SK-N-MC (cell line): ENCODE data around the gene LBX1.

Source experiments
- DNase-seq: peaks from one replicate; pipeline ENCODE4 v3.0.0-alpha.2; 2011; ENCODE audit warnings: low read depth, low spot score
- H3K27ac ChIP-seq: fragments of 200-600 bp; sonication (generic); 2 replicates; pipeline ENCODE4 v1.5.1; 2016; ENCODE audit warnings: mixed run types
- H3K36me3 ChIP-seq: fragments of 200-600 bp; sonication (generic); 2 replicates; pipeline ENCODE4 v1.6.1; 2017; ENCODE audit warnings: antibody characterized with exemption, low read length, mixed read lengths; ENCODE audit not compliant: insufficient read depth
- H3K4me3 ChIP-seq: fragments of 200-600 bp; sonication (generic); 2 replicates; pipeline ENCODE4 v1.5.1; 2016
- H3K9ac ChIP-seq: fragments of 200-600 bp; sonication (generic); 2 replicates; pipeline ENCODE4 v1.8.0; 2017; ENCODE audit warnings: mixed run types, mixed read lengths; ENCODE audit not compliant: insufficient read length
- H3K9me3 ChIP-seq: fragments of 200-600 bp; sonication (generic); 2 replicates; pipeline ENCODE4 v1.6.1; 2017; ENCODE audit warnings: low read depth, mild to moderate bottlenecking, antibody characterized with exemption, low read length, moderate library complexity, mixed read lengths
- EZH2 ChIP-seq: fragments of 200-600 bp; sonication (generic); IDR thresholded peaks from one replicate; pipeline ENCODE4 v1.6.1; 2017; ENCODE audit warnings: antibody characterized with exemption
- FOXP2 ChIP-seq: optimal IDR thresholded peaks from 2 replicates; pipeline ENCODE3; 2011; ENCODE audit warnings: mild to moderate bottlenecking, moderate library complexity; ENCODE audit not compliant: insufficient read depth; ENCODE audit errors: extremely low read length, control extremely low read depth
- POLR2AphosphoS5 ChIP-seq: IDR thresholded peaks from 2 replicates; pipeline ENCODE4 v1.6.1; 2012; ENCODE audit warnings: mild to moderate bottlenecking, low read depth, low read length, borderline replicate concordance

The LBX1 gene

GRCh38 chr10:101266381-101267289, 37.4 kb upstream of the LBX1 start:
- Histone ChIP-seq H3K36me3 (no peaks in the 10 kb centered on the region), H3K9me3 (no peaks in the 10 kb centered on the region), H3K27ac (0 out of 2 replicates have a peak overlapping the region, but pooled peaks have one; percentile 1), H3K4me3 (no peak overlapping the region), H3K9ac (no peak overlapping the region)
- no peak for DNase-seq
- no peak for TF ChIP-seq EZH2
- TF ChIP-seq FOXP2, result no peak
- TF ChIP-seq POLR2AphosphoS5, result no peak

DNA sequence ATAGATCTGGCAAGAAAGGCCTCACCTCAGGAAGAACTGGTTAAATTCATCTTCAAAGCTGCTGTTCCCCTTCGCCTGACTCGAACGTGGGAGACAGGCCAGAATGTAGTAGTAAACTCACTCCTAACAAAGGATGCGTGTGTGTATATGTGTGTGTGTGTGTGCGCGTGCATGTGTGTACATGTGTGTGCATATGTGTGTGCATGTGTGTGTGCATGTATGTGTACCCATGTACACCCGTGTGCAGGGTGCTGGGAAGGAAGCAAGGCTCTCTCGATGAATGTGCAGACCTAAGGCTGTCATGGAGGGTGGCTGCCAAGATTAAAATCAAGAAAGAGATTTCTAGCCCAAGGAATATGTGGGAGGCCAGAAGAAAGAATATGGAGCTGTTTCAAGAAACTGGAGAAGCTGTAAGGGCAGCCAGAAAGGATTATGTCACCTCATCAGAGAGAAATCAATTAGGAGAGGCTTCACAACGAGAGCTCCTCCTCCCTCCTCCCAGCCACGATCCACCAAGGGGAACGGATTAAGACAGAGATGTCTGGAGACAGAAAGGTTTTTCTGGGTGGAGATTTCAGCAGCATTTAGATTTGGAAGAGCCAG, 34.0 kb upstream of the LBX1 start:
- H3K4me3 ChIP-seq, result peak overlapping the region; percentile 60; the same call in 1 of the 2 replicates
- DNase-seq, result no peak
- no peaks in the 10 kb centered on the region for H3K9me3 ChIP-seq
- no peaks in the 10 kb centered on the region for H3K36me3 ChIP-seq
- H3K9ac ChIP-seq, result no peak overlapping the region
- no peak overlapping the region for H3K27ac ChIP-seq
- no peak for TF ChIP-seq EZH2
- no peak for TF ChIP-seq FOXP2
- no peak for TF ChIP-seq POLR2AphosphoS5

DNA sequence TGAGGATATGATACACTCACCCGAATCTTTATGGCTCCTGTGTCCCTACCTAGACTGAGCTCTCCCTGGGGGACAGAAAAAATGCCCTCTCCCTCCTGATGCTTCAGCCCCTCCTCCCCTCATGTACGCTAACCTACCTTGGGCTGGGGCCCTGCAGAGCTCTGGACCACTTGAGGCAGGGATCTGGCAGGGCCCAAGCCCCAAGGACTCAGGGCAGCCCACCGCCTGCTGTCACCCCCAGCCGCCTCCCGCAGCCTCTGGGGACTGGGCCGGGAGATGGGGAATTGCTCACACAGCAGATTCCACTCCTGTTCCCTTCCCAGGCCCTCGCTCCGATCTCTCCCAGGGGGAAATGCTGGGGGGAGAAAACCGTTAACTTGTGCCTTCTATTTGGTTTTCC, 32.9 kb upstream of the LBX1 start:
- TF ChIP-seq EZH2 (no peak), FOXP2 (peak; percentile 23)
- DNase-seq, result no peak
- Histone ChIP-seq H3K36me3 (no peaks in the 10 kb centered on the region), H3K4me3 (peak overlapping the region; percentile 60), H3K9me3 (no peaks in the 10 kb centered on the region), H3K27ac (peak overlapping the region; percentile 70), H3K9ac (peak overlapping the region; percentile 45)

- Histone ChIP-seq H3K9me3 (no peaks in the 10 kb centered on the region), H3K4me3 (no peak overlapping the region), H3K9ac (no peak overlapping the region), H3K36me3 (no peaks in the 10 kb centered on the region), H3K27ac (peak overlapping the region; percentile 70; the same call in 1 of the 2 replicates)
- no peak for TF ChIP-seq FOXP2
- TF ChIP-seq POLR2AphosphoS5, result no peak
- DNase-seq, result no peak
Measured at GRCh38 chr10:101261702-101262101, 32.4 kb upstream of the LBX1 start.

- Histone ChIP-seq H3K9ac (no peak overlapping the region), H3K27ac (no peak overlapping the region), H3K9me3 (no peaks in the 10 kb centered on the region), H3K36me3 (no peaks in the 10 kb centered on the region), H3K4me3 (no peak overlapping the region)
- DNase-seq, result no peak
- no peak for TF ChIP-seq EZH2
- no peak for TF ChIP-seq POLR2AphosphoS5
- no peak for TF ChIP-seq FOXP2
Measured at GRCh38 chr10:101260764-101261481, 31.7 kb upstream of the LBX1 start.

- Histone ChIP-seq H3K27ac (no peak overlapping the region), H3K4me3 (no peak overlapping the region), H3K9ac (no peak overlapping the region), H3K36me3 (no peaks in the 10 kb centered on the region), H3K9me3 (no peaks in the 10 kb centered on the region)
- TF ChIP-seq EZH2 (no peak), POLR2AphosphoS5 (no peak), FOXP2 (no peak)
- no peak for DNase-seq
Measured at GRCh38 chr10:101258179-101258885, 29.1 kb upstream of the LBX1 start.

DNA sequence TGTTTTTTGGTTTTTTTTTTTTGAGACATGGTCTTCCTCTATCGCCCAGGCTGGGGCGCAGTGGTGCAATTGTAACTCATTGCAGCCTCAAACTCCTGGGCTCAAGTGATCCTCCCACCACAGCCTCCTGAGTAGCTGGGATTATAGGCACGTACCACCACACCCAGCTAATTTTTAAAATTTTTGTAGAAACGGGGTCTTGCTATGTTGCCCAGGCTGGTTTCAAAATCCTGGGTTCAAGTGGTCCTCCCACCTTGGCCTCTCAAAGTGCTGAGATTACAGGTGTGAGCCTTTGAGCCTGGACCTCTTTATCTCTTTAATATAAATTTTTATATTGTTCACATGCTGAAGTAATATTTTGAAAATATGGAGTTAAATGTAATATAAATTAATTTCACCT, 28.2 kb upstream of the LBX1 start:
- no peaks in the 10 kb centered on the region for H3K36me3 ChIP-seq
- DNase-seq, result no peak
- H3K4me3 ChIP-seq, result no peak overlapping the region
- TF ChIP-seq POLR2AphosphoS5 (no peak), EZH2 (no peak), FOXP2 (no peak)
- H3K9ac ChIP-seq, result no peak overlapping the region
- H3K27ac ChIP-seq, result no peak overlapping the region
- no peaks in the 10 kb centered on the region for H3K9me3 ChIP-seq
